K562 (cell line): ENCODE data around the gene HHIPL1. TPM values are rescaled to one million over a fixed set of nuclear protein-coding genes. Genes with fewer than 3 reads are reported as not detected.

Experiments used
- ATAC-seq: fragments of 200-7000 bp; cut with Tn5 transposase; 3 replicates; pipeline ENCODE4 v1.9.1; 2020; ENCODE audit warnings: moderate library complexity
- BruUV-seq: library from RNA; stranded (reverse); fragments of 400-500 nt; replicated peaks from 2 replicates; lab custom pipeline; 2021; lab: Mats Ljungman, UMichigan
- CTCF ChIA-PET: fragments of 300-600 bp; formaldehyde crosslinking; extraction: SDS; loops from one replicate; lab custom pipeline; 2021; ENCODE audit warnings: low intra/inter-chr PET ratio; lab: Yijun Ruan, JAX
- POLR2A ChIA-PET: fragments of 300-600, 350-650 bp; sonication (Branson Sonifier 250); formaldehyde crosslinking; extraction: SDS; loops from one replicate; lab custom pipeline; 2021; ENCODE audit warnings: antibody characterized with exemption, inconsistent platforms; lab: Yijun Ruan, JAX
- DNase-seq, 4 experiments: peaks; one replicate each; pipeline versions ENCODE4 v3.0.0 to v3.0.0-alpha.2; 2011 to 2018; ENCODE audit warnings: low spot score in 3 of 4, mixed read lengths in 3 of 4; ENCODE audit errors: extremely low read depth in 1 of 4
- FAIRE-seq: peaks from 2 replicates; lab custom pipeline; 2011; peaks lifted over from hg19 to GRCh38; lab: Jason Lieb, UNC
- H2AFZ ChIP-seq: 2 replicates; pipeline ENCODE4 v1.6.0; 2011; ENCODE audit warnings: low read depth, low read length, control low read depth, inconsistent platforms
- H3K27ac ChIP-seq: fragments of 200-600 bp; 3 replicates; pipeline ENCODE4 v1.8.0; 2011; ENCODE audit warnings: low read depth, mild to moderate bottlenecking, control low read depth, inconsistent platforms, low read length, moderate library complexity, mixed read lengths; ENCODE audit errors: extremely low read depth
- H3K27me3 ChIP-seq, 2 experiments: fragments of 300-600 bp in 1 of 2; 2 replicates in 1 of 2; 3 replicates in 1 of 2; pipeline versions ENCODE4 v1.6.0 to v1.8.0; 2011; ENCODE audit warnings: inconsistent platforms in 2 of 2, low read length in 2 of 2, mild to moderate bottlenecking in 1 of 2, mixed read lengths in 1 of 2, moderate library complexity in 1 of 2; ENCODE audit not compliant: control insufficient read depth in 2 of 2, insufficient read depth in 2 of 2
- H3K36me3 ChIP-seq: fragments of 300-600 bp; 3 replicates; pipeline ENCODE4 v1.8.0; 2011; ENCODE audit warnings: mild to moderate bottlenecking, low read length, inconsistent platforms; ENCODE audit not compliant: control insufficient read depth, insufficient read depth
- H3K4me1 ChIP-seq, 2 experiments: fragments of 200-600 bp in 1 of 2; replicated peaks in 1 of 2; 2 replicates in 1 of 2; 3 replicates in 1 of 2; pipeline versions ENCODE4 v1.5.1 to v1.8.0; 2011; ENCODE audit warnings: inconsistent platforms in 2 of 2, low read length in 2 of 2, mild to moderate bottlenecking in 1 of 2, mixed read lengths in 1 of 2, moderate library complexity in 1 of 2; ENCODE audit not compliant: control insufficient read depth in 2 of 2, insufficient read depth in 2 of 2
- H3K4me2 ChIP-seq: 2 replicates; pipeline ENCODE4 v1.6.1; 2011; ENCODE audit warnings: low read length, control low read depth, inconsistent platforms, mixed read lengths; ENCODE audit not compliant: insufficient read depth
- H3K4me3 ChIP-seq: fragments of 200-600 bp; sonication (generic), shearing (Covaris generic); 2 replicates; pipeline ENCODE4 v1.5.1; 2016; ENCODE audit warnings: control low read depth, inconsistent platforms
- H3K79me2 ChIP-seq: fragments of 200-600 bp; 3 replicates; pipeline ENCODE4 v1.8.0; 2011; ENCODE audit warnings: low read length, inconsistent platforms; ENCODE audit not compliant: control insufficient read depth, insufficient read depth
- H3K9ac ChIP-seq, 2 experiments: 2 replicates each; pipeline versions ENCODE4 v1.6.0 to v1.6.1; 2011; ENCODE audit warnings: low read depth in 2 of 2, low read length in 2 of 2, control low read depth in 1 of 2, inconsistent platforms in 1 of 2, mild to moderate bottlenecking in 1 of 2, mixed read lengths in 1 of 2; ENCODE audit not compliant: insufficient read depth in 1 of 2
- H3K9me1 ChIP-seq: one replicate; pipeline ENCODE4 v1.6.0; 2011; ENCODE audit warnings: inconsistent platforms, mild to moderate bottlenecking, low read length, moderate library complexity; ENCODE audit not compliant: control insufficient read depth, insufficient read depth
- H3K9me3 ChIP-seq: replicated peaks from 2 replicates; pipeline ENCODE4 v1.5.1; 2011; ENCODE audit warnings: low read depth, low read length, inconsistent platforms; ENCODE audit not compliant: control insufficient read depth, insufficient read depth
- H4K20me1 ChIP-seq: replicated peaks from 2 replicates; pipeline ENCODE4 v1.6.1; 2011; ENCODE audit warnings: low read length, inconsistent platforms, mixed read lengths; ENCODE audit not compliant: control insufficient read depth, insufficient read depth
- CEBPB ChIP-seq: fragments of 450-650 bp; IDR thresholded peaks from 2 replicates; pipeline ENCODE4 v1.6.1; 2016; ENCODE audit warnings: missing genetic modification characterization, missing compliant biosample characterization
- CEBPG ChIP-seq, 3 experiments: fragments of 200-800 bp in 1 of 3; sonication (Bioruptor generic) in 1 of 3; sonication (generic) in 1 of 3; formaldehyde crosslinking in 1 of 3; IDR thresholded peaks in 2 of 3; conservative IDR thresholded peaks in 1 of 3; 2 replicates each; pipeline versions ENCODE4 v1.6.1 to v1.8.0; 2016 to 2022; ENCODE audit warnings: missing compliant biosample characterization in 2 of 3, missing genetic modification characterization in 2 of 3, mild to moderate bottlenecking in 1 of 3, missing genetic modification reagents in 1 of 3
- EWSR1 ChIP-seq: fragments of 450-650 bp; IDR thresholded peaks from 2 replicates; pipeline ENCODE4 v1.6.1; 2018; ENCODE audit warnings: borderline replicate concordance, mild to moderate bottlenecking, low read depth, moderate library complexity; ENCODE audit not compliant: partially characterized antibody
- MEF2D ChIP-seq: conservative IDR thresholded peaks from 2 replicates; pipeline ENCODE4 v1.6.1; 2016; ENCODE audit warnings: low read depth, missing genetic modification characterization, missing compliant biosample characterization
- ZFP1 ChIP-seq: fragments of 450-650 bp; formaldehyde crosslinking; IDR thresholded peaks from 2 replicates; pipeline ENCODE4 v1.4.0; 2020; ENCODE audit warnings: mild to moderate bottlenecking, mixed read lengths
- WGBS: fragments of 100-300 bp; shearing (Covaris generic); methylation state at CpG from one replicate; pipeline ENCODE4 v1.1.6; 2016; ENCODE audit warnings: low coverage, mixed read lengths; ENCODE audit not compliant: insufficient coverage; ENCODE audit errors: missing lambda C conversion rate; 5-methylcytosine and 5-hydroxymethylcytosine counted together
- in situ Hi-C: fragments of 300-500 bp; cut with MboI; formaldehyde crosslinking; loops from 4 replicates; pipeline ENCODE4 v1.15.0; 2018; ENCODE audit warnings: inconsistent platforms, mixed read lengths
- intact Hi-C: fragments of 100-400 bp; cut with micrococcal nuclease; formaldehyde crosslinking; loops from 2 replicates; pipeline ENCODE4 v1.14.2; 2022
- polyA plus RNA-seq, 8 experiments: library from polyadenylated mRNA; depleted of rRNA in 4 of 8; stranded (reverse) in 5 of 8; unstranded in 3 of 8; fragments of >200 nt; fragmentation: Nextera tagmentation in 2 of 8; fragmentation: Illumina TruSeq in 1 of 8; extraction: Ambion mirVana in 2 of 8; extraction: Trizol in 1 of 8; gene quantifications; 2 replicates each; pipeline versions ENCODE4 v1.2.1 to v1.2.3, GENCODE V29; 2011 to 2014; ENCODE audit warnings: inconsistent platforms in 1 of 8, missing spikeins in 1 of 8
- total RNA-seq, 7 experiments: library from RNA; depleted of rRNA in 6 of 7; stranded (reverse); fragments of >200 nt in 6 of 7; fragmentation: Illumina TruSeq in 2 of 7; extraction: Trizol in 2 of 7; gene quantifications; 2 replicates each; pipeline versions ENCODE4 v1.2.1 to v1.2.3, GENCODE V29; 2011 to 2021; ENCODE audit warnings: low replicate concordance in 1 of 7

The HHIPL1 gene
- total and polyA plus RNA-seq, 9 of the 15 experiments (the other 6 are each of a cell fraction or from before 2014, with no cell fraction given), result not detected

GRCh38 chr14:99703381-99703780, 58.5 kb downstream of the HHIPL1 start:
- intact Hi-C loops (no loop called here), in situ Hi-C loops (no loop called here)
- BruUV-seq, result no TSS peak
- no peak overlapping the region for H3K4me2 ChIP-seq
- no peaks in the 10 kb centered on the region for H3K4me1 ChIP-seq
- no peak overlapping the region for H3K27ac ChIP-seq
- H3K4me3 ChIP-seq, result no peak overlapping the region
- H3K79me2 ChIP-seq, result no peaks in the 10 kb centered on the region
- H3K36me3 ChIP-seq, result no peaks in the 10 kb centered on the region
- peaks cover 4% of the 10 kb centered on the region for H3K9me3 ChIP-seq
- FAIRE-seq (no peak), ATAC-seq (no peak), DNase-seq (no peak)
- H3K9ac ChIP-seq, result no peak overlapping the region
- 0% methylated on average over 3 of the region's 3 CpGs for WGBS
- H4K20me1 ChIP-seq, result no peaks in the 10 kb centered on the region
- TF ChIP-seq ZFP1 (peak; percentile 66; the same call in 1 of the 2 replicates), EWSR1 (no peak)
- peaks cover 2 to 11% of the 10 kb centered on the region in 2 experiments; a peak in 3 of 5 replicates for H3K27me3 ChIP-seq
- CTCF ChIA-PET, result no interaction called here
- POLR2A ChIA-PET, result interaction anchor here (0.7 kb wide), 2 partner anchors 13 to 234 kb away, joined by 3 to 4 read pairs; no protein-coding TSS in a partner anchor
- H2AFZ ChIP-seq, result no peak overlapping the region
- no peaks in the 10 kb centered on the region for H3K9me1 ChIP-seq

- no peaks in the 10 kb centered on the region for H3K36me3 ChIP-seq
- BruUV-seq, result no TSS peak
- TF ChIP-seq CEBPG (CRISPR knock-in tag; IDR thresholded peaks at IDR 0.05) (no peak), CEBPG (tag; conservative IDR thresholded peaks at IDR 0.05 in 1 of 2, IDR thresholded peaks at IDR 0.05 in 1 of 2) (peak in 1 of 2 experiments; percentile 62; a peak in 2 of 4 replicates), MEF2D (tag) (no peak), CEBPB (0 out of 2 replicates have a peak, but pooled peaks have one; percentile 24)
- TF ChIP-seq, all 486 proteins: peak for 2
- H2AFZ ChIP-seq, result no peak overlapping the region
- in situ Hi-C loops (no loop called here), intact Hi-C loops (no loop called here)
- H3K27me3 ChIP-seq, result peaks cover 2 to 5% of the 10 kb centered on the region in 2 experiments; a peak in 2 of 5 replicates
- 12% methylated on average over 2 of the region's 2 CpGs for WGBS
- no peak for FAIRE-seq
- H3K4me3 ChIP-seq, result no peak overlapping the region
- no peak overlapping the region for H3K27ac ChIP-seq
- CTCF ChIA-PET, result no interaction called here
- H3K9me3 ChIP-seq, result peaks cover 4% of the 10 kb centered on the region
- POLR2A ChIA-PET, result no interaction called here
- no peak overlapping the region for H3K9ac ChIP-seq
- ATAC-seq, result no peak
- no peaks in the 10 kb centered on the region for H3K9me1 ChIP-seq
- no peaks in the 10 kb centered on the region for H3K4me1 ChIP-seq
- H3K79me2 ChIP-seq, result no peaks in the 10 kb centered on the region
- DNase-seq, result no peak
- no peak overlapping the region for H3K4me2 ChIP-seq
- H4K20me1 ChIP-seq, result no peaks in the 10 kb centered on the region
These were observed 59.1 kb downstream of the HHIPL1 start for GRCh38 chr14:99704037-99704436.
